ENCODE measurements around the gene CENPS.
"Not testable (repeated sequence)": the region's sequence is repeated elsewhere in the genome, so short reads cannot be mapped to it uniquely, and the experiment has no call there.

Gene CENPS

GRCh38 chr1:10456661-10457060 lies 26.4 kb downstream of the CENPS start:
- no peak for DNase-seq

GRCh38 chr1:10457462-10457861 lies 27.2 kb downstream of the CENPS start:
- not testable (repeated sequence) for DNase-seq

DNA sequence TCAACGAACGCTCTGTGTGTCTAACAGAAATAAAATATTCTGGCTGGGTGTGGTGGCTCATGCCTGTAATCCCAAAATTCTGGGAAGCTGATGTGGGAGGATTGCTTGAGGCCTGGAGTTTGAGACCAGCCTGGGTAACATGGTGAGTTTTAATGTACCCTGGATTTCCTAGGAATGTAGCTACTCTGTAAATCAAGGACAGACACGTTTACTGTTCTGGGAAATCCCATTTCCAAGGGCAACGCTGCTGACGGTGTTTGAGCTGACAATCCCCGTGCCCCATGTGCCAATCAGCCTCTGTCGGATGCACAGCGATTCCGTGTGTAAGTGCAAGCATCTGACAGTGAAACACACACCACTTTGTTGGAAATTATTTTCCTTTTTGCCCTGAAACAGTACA lies 27.6 kb downstream of the CENPS start:
- no peak for DNase-seq

DNA sequence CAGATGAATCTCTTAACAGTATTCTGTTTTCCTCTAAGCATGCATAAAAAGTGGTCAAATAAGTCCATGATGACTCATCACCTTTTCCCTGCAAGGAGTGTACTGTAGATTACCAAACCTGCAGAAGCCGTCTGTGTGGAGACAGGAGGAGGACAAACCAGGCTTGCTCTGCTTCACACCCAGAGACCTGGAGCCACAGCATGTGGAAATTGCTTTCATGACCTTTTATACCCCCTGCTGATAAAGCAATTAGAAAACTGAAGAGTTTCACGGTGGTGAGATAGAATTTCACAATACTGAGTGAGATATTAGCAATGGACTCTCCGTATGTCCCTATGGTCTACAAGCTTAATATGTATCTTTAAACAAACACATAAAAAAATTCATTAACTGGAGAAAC lies 29.0 kb downstream of the CENPS start:
- DNase-seq = no peak

- DNase-seq = no peak
Observed at GRCh38 chr1:10467078-10467477, 36.8 kb downstream of the CENPS start.

GRCh38 chr1:10470043-10470442 lies 39.8 kb downstream of the CENPS start:
- no peak for DNase-seq

DNA sequence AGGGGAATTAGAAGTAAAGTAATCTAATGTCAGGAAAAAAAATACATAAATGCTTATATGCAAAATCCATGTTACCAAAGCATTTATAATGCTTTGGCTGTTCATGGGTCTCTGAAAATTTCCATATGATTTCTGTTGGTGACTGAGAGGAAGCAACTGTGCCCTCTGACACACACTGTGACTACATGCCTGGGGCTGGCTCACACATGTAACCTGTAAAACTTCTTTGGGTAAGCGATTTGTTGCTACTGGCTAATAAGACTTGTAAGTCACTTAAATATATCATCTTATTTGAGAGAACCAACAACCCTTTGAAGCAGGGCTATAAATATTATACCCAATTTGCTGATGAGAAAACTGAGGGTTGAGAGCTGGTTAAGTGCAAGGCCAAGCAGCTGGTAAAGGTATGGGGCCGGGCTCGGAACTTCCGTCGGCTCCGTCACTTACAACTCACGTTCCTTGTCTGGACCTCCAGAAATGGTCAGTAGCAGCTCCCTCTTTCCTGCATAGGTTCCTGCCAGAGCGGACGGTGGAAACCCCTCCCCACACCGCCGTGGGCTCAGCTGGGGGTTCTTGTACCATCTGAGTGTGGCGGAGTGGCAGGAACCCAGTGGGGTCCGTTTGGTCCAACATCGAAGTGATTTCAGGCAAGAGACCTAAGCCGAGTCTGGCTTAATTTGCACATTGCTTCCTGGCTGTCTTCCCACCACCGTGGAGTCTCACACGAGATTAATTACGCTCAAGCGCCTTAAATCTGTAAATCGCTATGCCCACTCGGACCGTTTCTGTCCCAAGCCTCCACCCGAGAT lies 41.4 kb downstream of the CENPS start:
- DNase-seq = no peak

GRCh38 chr1:10472220-10473144 lies 42.2 kb downstream of the CENPS start, which contains the start of gene DFFA:
TSS of gene DFFA (minus strand) at chr1:10472529. CDS start at chr1:10472458, 71 bp downstream.
- peak; percentile 91 for DNase-seq

GRCh38 chr1:10473145-10473765 lies 43.0 kb downstream of the CENPS start:
- no peak for DNase-seq

GRCh38 chr1:10474309-10474612 lies 44.0 kb downstream of the CENPS start:
- not testable (repeated sequence) for DNase-seq

- peak; percentile 85 for DNase-seq
Observed at GRCh38 chr1:10474613-10475507, 44.6 kb downstream of the CENPS start, which contains the start of gene PEX14. TSS of gene PEX14 (plus strand) at chr1:10474950. CDS start at chr1:10474967, 17 bp downstream.

DNA sequence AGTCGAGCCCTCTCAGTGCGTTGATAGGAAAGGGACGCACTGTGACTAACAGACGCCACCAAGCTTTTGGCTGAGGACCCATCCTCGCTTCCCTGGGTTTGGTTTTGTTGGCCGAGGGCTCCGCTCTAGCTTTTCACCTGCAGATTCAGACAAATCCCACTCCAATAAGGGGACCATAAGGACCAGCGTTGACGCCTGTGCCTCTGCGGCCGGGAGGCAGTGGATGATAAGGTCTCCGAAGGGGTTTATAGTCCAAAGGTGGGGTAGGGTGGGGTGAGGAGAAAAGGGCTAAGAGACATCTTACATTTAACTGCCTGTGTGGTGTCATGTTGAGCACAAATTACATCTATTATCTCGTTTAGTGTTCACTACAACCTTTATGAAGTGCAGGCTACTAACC lies 45.3 kb downstream of the CENPS start:
- no peak for DNase-seq

- DNase-seq = no peak
Observed at GRCh38 chr1:10479296-10479695, 49.1 kb downstream of the CENPS start.

DNA sequence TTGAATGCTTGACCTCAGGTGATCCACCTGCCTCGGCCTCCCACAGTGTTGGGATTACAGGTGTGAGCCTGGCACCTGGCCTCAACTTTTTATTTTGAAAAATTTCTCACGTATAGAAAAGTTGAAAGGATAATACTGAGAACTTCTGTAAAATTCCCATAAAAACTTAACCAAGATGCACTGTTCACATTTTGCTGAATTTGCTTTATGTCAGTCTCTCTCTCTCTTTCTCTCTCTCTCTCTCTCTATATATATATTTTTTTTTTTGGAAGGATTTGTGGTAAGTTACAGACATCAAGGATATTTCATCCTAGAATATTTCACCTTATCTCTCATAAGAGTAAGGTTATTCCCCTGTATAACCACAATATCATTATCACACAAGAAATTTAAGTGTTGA lies 50.4 kb downstream of the CENPS start:
- no peak for DNase-seq

- DNase-seq = no peak
Observed at GRCh38 chr1:10484521-10484920, 54.3 kb downstream of the CENPS start.

- no peak for DNase-seq
Observed at GRCh38 chr1:10489291-10490055, 59.2 kb downstream of the CENPS start.

- DNase-seq = no peak
Observed at GRCh38 chr1:10490286-10490970, 60.2 kb downstream of the CENPS start.

Measured in CD4-positive, alpha-beta T cell treated with Interleukin-17A for 4 hours (primary cell).